T-helper 17 cell (primary cell): ENCODE results near the gene MAPK12. TPM values are rescaled to one million over a fixed set of nuclear protein-coding genes. Genes with fewer than 3 reads are reported as not detected.
A peak's percentile ranks its signal among the peaks of the same experiment; 100 is the strongest.

Source experiments
- ATAC-seq: fragments of 150-1000 bp; cut with Tn5 transposase; 2 replicates; pipeline ENCODE4 v1.10.0; 2021; ENCODE audit warnings: mild to moderate bottlenecking, moderate library complexity
- DNase-seq, 3 donors: peaks; one replicate each; pipeline versions ENCODE4 v3.0.0 to v3.0.0-alpha.2; 2020 to 2021
- H3K9me3 ChIP-seq: one replicate; pipeline ENCODE4 v1.7.0; 2013; ENCODE audit warnings: low read length, mild to moderate bottlenecking; ENCODE audit not compliant: control insufficient read depth, poor library complexity, severe bottlenecking
- H3K27ac Mint-ChIP-seq: one replicate; pipeline ENCODE4 v1.8.0; 2022; ENCODE audit warnings: mild to moderate bottlenecking, moderate library complexity, mixed read lengths
- H3K27me3 Mint-ChIP-seq: one replicate; pipeline ENCODE4 v1.8.0; 2022; ENCODE audit warnings: mixed read lengths
- H3K36me3 Mint-ChIP-seq: one replicate; pipeline ENCODE4 v1.8.0; 2022; ENCODE audit warnings: low read depth, mixed read lengths
- H3K4me1 Mint-ChIP-seq: one replicate; pipeline ENCODE4 v1.8.0; 2022; ENCODE audit warnings: mild to moderate bottlenecking, mixed read lengths
- H3K4me3 Mint-ChIP-seq: one replicate; pipeline ENCODE4 v1.8.0; 2022; ENCODE audit warnings: mild to moderate bottlenecking, moderate library complexity, mixed read lengths
- total RNA-seq, 4 donors: library from RNA in 2 of 4; stranded (reverse) in 2 of 4; gene quantifications; one replicate each; pipeline ENCODE4 v1.2.3 and lab custom pipeline; 2022 to 2026

Gene MAPK12
- total RNA-seq, 2 donors from 2014 or later = 1.7 to 1.9 TPM

DNA sequence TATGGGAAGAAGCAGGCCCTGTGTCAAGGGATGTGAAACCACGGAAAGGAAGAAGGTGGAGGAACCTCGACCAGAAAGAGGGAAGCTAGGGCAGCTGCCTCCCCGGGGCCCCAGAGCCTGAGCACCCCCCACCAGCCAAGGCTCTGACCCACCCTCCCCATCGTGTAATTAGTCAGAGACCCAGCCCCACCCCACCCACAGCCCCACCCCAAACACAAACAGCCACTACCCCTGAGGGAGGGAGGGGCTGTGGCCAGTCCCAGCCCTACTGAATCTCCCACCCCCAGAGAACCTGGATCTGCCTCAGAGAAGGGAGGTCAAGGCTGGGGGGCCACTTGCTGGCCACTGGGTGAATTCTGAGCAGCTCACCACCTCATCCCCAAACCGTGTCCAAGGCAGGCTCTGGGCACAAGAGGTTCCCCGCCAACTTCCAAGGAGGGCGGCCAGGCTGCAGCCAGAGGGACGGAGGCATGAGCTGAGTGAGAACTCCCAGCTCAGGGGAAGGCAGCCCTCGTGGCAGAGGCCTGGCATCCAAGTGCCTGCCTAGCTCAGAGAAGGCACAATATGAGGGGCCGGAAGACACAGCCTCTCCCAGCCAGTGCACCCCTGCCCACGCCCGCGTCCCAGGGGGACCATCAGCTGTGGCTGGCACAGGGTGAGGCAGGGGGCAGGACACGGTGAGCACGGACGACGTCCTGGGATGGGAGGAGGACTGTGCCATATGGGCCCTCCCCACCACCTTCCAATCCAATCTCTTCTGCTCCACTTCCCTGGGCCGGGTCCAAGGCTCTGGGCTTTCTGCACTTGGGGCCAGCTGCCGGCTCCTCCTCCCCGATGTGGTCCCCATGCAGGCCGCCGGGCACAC, 43.3 kb upstream of the MAPK12 start:
- no peaks in the 10 kb centered on the region for H3K36me3 Mint-ChIP-seq
- H3K9me3 ChIP-seq = no peaks in the 10 kb centered on the region
- H3K27me3 Mint-ChIP-seq = peaks cover 12% of the 10 kb centered on the region
- H3K4me3 Mint-ChIP-seq = no peak overlapping the region
- peaks cover 8% of the 10 kb centered on the region for H3K4me1 Mint-ChIP-seq
- DNase-seq = no peak
- peak; percentile 22 for ATAC-seq
- no peak overlapping the region for H3K27ac Mint-ChIP-seq

DNA sequence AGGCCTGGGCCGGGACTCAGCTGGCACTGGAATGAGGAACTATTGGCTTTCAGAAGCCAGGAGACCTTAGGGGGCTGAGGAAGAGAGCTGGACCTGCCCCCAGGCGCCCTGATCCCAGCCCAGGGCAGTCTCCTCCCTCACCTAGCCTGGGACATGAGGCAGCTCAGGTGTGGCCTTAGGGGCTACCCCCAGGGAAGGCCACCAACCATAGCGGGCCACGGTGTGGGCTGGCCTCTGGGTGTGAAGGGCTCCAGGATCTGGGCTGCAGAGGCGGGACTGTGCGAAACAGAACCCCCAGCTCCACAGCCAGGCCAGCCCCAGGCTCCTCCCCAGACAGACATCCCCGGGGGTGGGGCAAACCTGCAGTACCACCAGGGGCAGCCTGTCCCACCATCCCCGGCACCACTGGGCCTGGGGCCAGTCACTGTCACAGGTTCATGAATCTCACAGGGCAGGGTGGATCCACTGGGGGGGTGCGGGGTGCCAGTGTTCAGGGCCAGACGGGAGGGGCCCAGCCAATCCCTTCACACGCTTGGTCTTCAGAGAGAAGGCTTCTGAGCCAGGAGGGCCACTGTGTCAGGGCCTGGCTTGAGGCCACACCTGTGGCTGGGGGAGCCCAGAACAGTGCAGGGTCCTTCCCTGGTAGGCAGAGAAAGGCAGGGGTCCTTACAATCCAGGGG, 42.5 kb upstream of the MAPK12 start:
- no peak overlapping the region for H3K4me3 Mint-ChIP-seq
- ATAC-seq (peak; percentile 37), DNase-seq (no peak)
- H3K27ac Mint-ChIP-seq = no peak overlapping the region
- peaks cover 12% of the 10 kb centered on the region for H3K27me3 Mint-ChIP-seq
- no peaks in the 10 kb centered on the region for H3K36me3 Mint-ChIP-seq
- H3K9me3 ChIP-seq = no peaks in the 10 kb centered on the region
- H3K4me1 Mint-ChIP-seq = peaks cover 8% of the 10 kb centered on the region

DNA sequence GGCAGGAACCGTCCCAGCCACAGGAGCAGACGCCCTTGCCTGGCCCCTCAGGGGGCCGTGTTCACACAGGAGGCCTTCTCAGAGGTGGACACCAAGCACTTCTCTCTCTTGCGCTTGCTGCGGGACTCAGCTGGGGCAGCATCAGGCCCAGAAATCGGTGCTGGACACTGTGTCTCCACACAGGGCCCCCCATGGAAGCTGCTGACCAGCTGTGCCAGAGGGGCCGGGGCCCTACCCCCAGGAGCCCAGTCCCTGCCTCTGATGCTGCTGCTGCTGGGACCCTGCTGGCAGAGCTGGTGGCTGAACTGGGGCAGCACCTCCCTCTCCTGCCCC, 42.0 kb upstream of the MAPK12 start:
- ATAC-seq (no peak), DNase-seq (no peak)
- Mint-ChIP-seq H3K4me3 (no peak overlapping the region), H3K4me1 (peaks cover 6% of the 10 kb centered on the region), H3K27me3 (peaks cover 14% of the 10 kb centered on the region), H3K27ac (no peak overlapping the region), H3K36me3 (no peaks in the 10 kb centered on the region)
- H3K9me3 ChIP-seq = no peaks in the 10 kb centered on the region

DNA sequence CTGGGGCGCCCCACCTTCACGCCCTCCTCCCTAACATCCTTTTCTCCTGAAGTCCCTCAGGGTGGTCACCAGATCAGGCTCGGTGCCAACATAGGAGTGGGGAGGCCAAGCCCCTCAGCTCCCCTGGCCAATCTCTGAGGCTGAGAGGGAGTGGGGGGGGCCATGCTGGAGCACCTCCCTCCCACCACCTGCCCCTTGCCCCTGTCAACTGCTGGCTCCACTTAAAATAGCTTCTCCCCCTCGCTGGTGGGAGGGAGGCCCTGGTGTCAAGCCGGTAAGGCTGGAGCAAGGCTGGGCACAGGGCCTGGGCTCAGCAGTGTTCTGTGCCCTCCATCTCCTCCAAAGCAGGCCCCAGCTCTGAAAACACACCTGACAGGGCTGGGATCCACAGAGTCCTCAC, 41.1 kb upstream of the MAPK12 start:
- Mint-ChIP-seq H3K4me3 (peak overlapping the region; percentile 31), H3K27me3 (peaks cover 23% of the 10 kb centered on the region), H3K27ac (no peak overlapping the region), H3K4me1 (peaks cover 6% of the 10 kb centered on the region), H3K36me3 (no peaks in the 10 kb centered on the region)
- no peak for DNase-seq
- no peak for ATAC-seq
- no peaks in the 10 kb centered on the region for H3K9me3 ChIP-seq

DNA sequence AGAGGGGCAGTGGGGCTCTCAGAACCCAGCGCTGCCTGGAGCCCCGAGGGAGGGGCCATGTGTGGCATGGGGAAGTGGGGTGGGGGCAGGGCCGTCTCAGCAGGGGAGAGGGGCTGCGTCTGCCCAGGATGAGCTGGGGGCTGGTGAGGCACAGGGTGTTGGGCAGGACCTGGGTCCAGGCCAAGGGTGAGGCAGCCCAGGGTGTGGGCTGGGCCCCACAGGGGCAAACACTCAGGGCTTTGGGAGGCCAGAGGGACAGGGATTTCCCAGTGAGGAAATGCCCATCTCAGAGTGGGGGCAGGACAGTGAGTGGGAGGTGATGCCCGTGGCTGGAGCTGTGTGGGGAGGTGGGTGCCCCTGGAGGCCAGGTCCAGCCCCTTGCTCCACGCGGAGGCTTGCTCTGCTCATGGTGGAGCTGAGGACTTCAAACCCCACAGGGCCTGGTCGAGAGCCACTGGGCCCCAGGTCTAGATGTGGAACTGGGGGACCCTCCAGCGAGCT, 40.6 kb upstream of the MAPK12 start:
- H3K27me3 Mint-ChIP-seq = peaks cover 26% of the 10 kb centered on the region
- DNase-seq (no peak), ATAC-seq (no peak)
- no peak overlapping the region for H3K27ac Mint-ChIP-seq
- H3K4me1 Mint-ChIP-seq = peaks cover 6% of the 10 kb centered on the region
- no peaks in the 10 kb centered on the region for H3K36me3 Mint-ChIP-seq
- no peaks in the 10 kb centered on the region for H3K9me3 ChIP-seq
- H3K4me3 Mint-ChIP-seq = peak overlapping the region; percentile 31

DNA sequence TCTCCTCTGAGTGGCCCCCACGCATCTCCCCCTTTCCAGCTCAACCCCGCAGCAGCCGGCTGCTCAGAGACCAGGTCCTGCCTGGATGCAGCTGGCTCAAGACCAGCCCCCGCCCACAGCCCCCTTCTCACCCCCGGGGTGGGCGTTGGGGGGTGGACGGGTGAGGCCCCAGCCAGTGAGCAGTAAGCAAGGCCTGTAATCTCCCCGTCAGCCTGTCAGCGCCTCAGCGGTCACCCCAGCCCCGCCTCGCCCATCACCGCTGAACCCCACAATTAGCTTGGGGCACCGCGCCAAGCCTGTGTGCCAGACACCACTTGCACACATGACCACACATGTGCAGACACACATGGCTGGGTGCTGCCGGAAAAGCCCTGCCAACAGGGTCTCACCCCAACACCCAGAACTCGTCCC, 40.1 kb upstream of the MAPK12 start:
- H3K27me3 Mint-ChIP-seq = peaks cover 26% of the 10 kb centered on the region
- no peaks in the 10 kb centered on the region for H3K36me3 Mint-ChIP-seq
- ATAC-seq = no peak
- H3K27ac Mint-ChIP-seq = no peak overlapping the region
- H3K4me3 Mint-ChIP-seq = no peak overlapping the region
- no peak for DNase-seq
- no peaks in the 10 kb centered on the region for H3K9me3 ChIP-seq
- H3K4me1 Mint-ChIP-seq = peaks cover 6% of the 10 kb centered on the region

DNA sequence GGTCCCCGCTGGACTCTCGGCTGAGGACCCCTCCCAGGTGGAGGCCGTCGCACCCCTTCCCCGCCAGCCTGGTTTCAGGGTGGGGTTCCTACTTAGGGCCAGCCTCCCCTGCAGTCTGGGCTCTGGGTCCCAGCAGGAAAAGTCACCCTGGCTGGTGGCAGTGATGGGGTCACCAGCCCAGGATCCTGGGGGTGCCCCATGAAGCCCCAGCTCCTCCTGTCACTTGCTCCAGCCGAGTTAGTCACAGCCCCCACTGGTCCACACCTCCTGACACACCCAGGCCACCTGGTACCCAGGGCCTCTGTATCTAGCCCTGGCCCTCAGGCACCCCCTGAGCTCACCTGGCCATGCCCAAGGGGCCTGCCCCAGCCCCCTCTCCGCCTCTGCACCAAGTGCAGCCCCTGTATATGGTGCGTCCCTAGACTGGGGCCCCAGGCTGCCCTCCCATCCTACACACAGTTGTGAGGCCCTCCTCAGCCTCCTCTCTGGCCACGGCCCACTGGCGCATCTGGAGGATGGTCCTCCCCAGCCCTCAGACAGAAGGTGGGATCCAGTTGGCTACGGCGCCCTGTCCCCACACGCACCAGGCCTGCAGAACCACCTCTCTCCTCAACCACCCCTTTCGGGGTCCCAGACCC, 39.3 kb upstream of the MAPK12 start:
- Mint-ChIP-seq H3K27ac (no peak overlapping the region), H3K27me3 (peaks cover 20% of the 10 kb centered on the region), H3K4me3 (peak overlapping the region; percentile 49), H3K36me3 (no peaks in the 10 kb centered on the region), H3K4me1 (no peaks in the 10 kb centered on the region)
- ATAC-seq (no peak), DNase-seq (no peak)
- no peaks in the 10 kb centered on the region for H3K9me3 ChIP-seq

DNA sequence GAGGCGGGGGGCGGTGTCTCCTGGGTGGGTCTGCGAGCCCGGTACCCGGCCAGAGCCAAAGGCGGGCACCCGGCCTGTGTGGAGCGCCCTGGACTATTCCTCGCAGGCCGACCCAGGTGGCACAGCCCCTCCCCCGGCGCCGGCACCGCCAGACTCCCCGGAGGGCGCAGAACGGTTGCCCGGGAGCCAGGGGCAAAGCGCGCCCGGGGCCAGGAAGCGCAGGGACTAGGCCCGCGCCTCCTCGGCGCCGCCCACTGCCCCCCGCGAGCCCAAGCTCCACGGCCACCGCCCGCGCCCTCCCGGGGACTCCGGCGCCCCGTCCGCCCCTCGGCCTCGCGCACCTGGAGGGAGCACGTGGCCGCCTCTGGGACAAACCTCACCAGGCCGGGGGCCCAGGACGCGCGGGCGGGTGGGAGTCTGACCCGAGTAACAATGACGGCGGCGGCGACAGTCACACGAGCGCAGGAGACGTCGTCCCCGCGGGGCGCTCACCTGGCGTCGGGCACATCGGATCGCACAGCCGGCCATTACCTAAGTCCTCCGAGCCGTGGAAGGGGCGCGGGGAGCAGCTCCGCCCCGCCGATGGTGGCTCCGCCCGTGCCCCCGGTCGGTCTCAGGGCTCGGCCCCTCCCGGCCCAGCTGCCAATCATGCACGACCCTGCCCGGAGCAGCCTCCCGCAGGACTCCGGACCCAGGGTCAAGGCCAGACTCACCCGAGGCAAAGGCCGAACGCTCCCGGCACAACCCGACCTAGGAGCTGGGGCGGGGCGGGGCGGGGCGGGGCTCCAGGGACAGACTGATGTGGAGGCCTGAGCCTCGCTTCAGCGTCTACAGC, 38.5 kb upstream of the MAPK12 start:
- Mint-ChIP-seq H3K4me3 (no peak overlapping the region), H3K27ac (no peak overlapping the region), H3K4me1 (no peaks in the 10 kb centered on the region), H3K27me3 (peaks cover 24% of the 10 kb centered on the region), H3K36me3 (no peaks in the 10 kb centered on the region)
- no peak for DNase-seq
- no peaks in the 10 kb centered on the region for H3K9me3 ChIP-seq
- ATAC-seq = no peak

DNA sequence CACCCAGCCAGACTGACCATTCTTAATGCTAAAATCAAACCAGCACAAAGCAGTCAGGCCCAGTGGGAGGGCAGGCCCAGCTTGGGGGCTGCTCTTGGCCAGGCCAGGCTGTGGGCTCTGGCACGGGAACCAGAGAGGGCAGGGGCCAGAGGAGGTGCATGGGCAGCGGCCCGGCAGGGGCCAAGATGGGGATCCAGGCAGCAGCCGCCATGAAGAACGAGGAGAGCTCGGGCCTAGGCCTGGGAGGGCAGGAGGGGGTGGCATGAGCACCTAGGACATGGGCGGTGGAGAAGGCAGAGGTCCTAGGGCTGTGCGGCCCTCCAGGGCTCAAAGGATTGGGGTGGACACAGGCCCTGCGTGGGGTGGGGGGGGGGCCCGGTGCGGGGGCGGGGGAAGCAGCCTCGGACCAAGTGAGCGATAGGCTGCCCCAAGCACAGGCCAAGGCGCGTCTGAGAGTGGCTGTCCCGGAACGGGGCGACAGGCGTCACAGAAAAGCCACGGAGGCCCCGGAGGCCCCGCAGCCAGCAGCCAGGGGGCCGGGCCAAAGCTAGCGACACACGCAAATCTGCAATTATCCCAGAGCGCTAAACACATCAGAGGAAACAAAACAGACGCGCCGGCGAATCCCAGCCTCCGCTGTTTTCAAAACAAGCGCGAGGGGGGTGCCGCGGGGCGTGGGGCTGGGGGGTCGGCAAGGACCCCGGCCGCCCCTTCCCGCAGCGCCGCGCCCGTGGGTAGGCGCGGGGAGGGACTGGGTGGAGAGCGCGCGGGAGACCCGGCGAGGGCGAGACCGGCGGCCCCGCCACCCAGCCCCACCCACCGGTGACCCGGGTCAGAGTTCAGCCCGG, 37.7 kb upstream of the MAPK12 start:
- Mint-ChIP-seq H3K27me3 (peaks cover 21% of the 10 kb centered on the region), H3K36me3 (no peaks in the 10 kb centered on the region), H3K27ac (no peak overlapping the region), H3K4me3 (peak overlapping the region; percentile 68), H3K4me1 (no peaks in the 10 kb centered on the region)
- peak; percentile 25 for ATAC-seq
- no peak for DNase-seq
- no peaks in the 10 kb centered on the region for H3K9me3 ChIP-seq

DNA sequence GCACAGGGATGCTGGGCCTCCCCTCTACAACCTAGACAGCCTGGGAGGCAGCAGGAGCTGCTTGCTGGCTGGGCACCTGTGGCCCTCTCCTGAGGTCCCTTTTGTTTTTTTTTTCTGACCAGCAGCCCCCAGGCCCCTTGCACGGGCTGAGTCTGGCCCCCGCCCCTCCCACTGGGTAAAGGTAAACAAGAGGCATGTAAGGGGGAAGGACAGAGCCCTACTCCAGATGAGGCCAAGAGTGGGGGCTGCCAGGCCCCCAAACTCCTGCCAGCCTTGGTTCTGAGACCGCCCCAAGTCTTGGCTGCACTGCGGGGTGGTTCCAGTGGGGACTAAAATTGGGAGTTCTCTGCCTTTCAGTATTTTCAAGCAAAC, 36.8 kb upstream of the MAPK12 start:
- ATAC-seq = no peak

DNA sequence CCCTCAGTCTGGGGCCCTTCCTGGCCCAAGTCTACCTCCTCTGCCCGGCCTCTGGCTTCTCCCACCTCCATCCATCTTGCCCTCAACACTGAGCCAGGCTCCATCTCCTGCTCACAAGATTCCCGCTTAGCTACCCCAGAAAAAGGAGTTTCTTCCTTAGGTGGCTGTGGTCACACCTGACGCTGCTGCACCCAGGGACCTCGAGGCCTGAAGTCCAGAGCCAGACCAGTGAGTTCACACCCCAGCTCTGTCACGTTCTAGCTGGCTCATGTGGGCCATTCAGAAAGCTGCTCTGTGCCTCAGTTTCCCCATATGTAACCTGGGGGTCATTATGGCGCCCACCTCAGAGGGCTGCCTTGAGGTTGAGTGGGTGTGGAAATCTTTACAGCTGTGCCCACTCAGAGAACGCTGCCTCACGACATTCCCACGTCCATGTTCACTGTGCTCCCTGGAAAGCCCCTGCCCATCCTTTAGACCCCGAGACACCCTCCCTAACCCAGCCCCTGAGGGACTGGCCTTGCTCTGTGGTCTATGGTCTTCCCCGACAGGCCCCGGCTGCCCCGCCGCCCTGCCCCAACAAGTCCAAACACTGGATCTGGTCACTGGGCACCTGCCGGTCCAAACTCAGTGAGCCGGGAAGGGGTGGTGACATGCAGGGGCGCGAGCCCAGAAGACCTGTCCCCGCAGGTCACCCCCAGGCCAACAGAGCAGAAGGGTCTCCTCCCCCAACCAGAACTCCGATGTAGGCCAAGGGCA, 36.2 kb upstream of the MAPK12 start:
- H3K9me3 ChIP-seq = no peaks in the 10 kb centered on the region
- Mint-ChIP-seq H3K27me3 (peaks cover 23% of the 10 kb centered on the region), H3K4me3 (no peak overlapping the region), H3K4me1 (peaks cover 1% of the 10 kb centered on the region), H3K27ac (no peak overlapping the region), H3K36me3 (peaks cover under 1% of the 10 kb centered on the region)
- DNase-seq (no peak), ATAC-seq (no peak)

More for the DNA sequence above, 36.8 kb upstream of the MAPK12 start:
- H3K9me3 ChIP-seq = no peaks in the 10 kb centered on the region
- no peaks in the 10 kb centered on the region for H3K4me1 Mint-ChIP-seq
- no peak overlapping the region for H3K27ac Mint-ChIP-seq
- no peaks in the 10 kb centered on the region for H3K36me3 Mint-ChIP-seq
- peaks cover 19% of the 10 kb centered on the region for H3K27me3 Mint-ChIP-seq
- H3K4me3 Mint-ChIP-seq = no peak overlapping the region
- DNase-seq = no peak
